ENCODE results near the gene CCSER1. TPM values are rescaled to one million over a fixed set of nuclear protein-coding genes. Genes with fewer than 3 reads are reported as not detected.
"Not testable (repeated sequence)": the region's sequence is repeated elsewhere in the genome, so short reads cannot be mapped to it uniquely, and the experiment has no call there.

The CCSER1 gene
- total RNA-seq, 2 donors from 2014 or later, result 11.8 to 12.5 TPM

- no peak for TF ChIP-seq CTCF (IDR thresholded peaks at IDR 0.05)
- no peak overlapping the region for H3K27ac ChIP-seq
- H3K9me3 ChIP-seq, result no peaks in the 10 kb centered on the region
- H3K4me3 ChIP-seq, result no peak overlapping the region
- no peak for DNase-seq (ENCODE audit: low spot score)
- no peaks in the 10 kb centered on the region for H3K36me3 ChIP-seq
- H3K4me1 ChIP-seq, result no peaks in the 10 kb centered on the region
- no peaks in the 10 kb centered on the region for H3K27me3 ChIP-seq
These were observed 697.3 kb downstream of the CCSER1 start for GRCh38 chr4:90824266-90825150.

DNA sequence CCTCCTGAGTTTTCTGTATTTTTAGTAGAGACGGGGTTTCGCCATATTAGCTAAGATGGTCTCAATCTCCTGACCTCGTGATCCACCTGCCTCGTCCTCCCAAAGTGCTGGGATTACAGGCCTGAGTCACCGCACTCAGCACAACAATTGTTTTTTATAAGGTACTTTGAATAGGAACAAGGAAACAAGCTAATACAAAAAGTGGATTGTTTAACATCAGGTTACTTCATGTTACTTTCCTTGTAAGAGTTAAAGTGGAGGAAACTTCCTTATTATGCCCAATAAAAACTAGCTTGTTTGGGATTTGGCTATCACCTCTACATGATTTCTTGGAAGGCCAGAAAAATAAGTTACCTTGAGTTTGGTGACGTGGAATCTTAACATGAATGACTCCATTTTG, 698.7 kb downstream of the CCSER1 start:
- H3K27ac ChIP-seq, result no peak overlapping the region
- H3K36me3 ChIP-seq, result no peaks in the 10 kb centered on the region
- no peaks in the 10 kb centered on the region for H3K9me3 ChIP-seq
- no peaks in the 10 kb centered on the region for H3K27me3 ChIP-seq
- DNase-seq (ENCODE audit: low spot score), result no peak
- H3K4me1 ChIP-seq, result no peaks in the 10 kb centered on the region
- H3K4me3 ChIP-seq, result no peak overlapping the region
- no peak for TF ChIP-seq CTCF (IDR thresholded peaks at IDR 0.05)

GRCh38 chr4:90833706-90834105, 706.5 kb downstream of the CCSER1 start:
- Histone ChIP-seq H3K27ac (no peak overlapping the region), H3K4me1 (no peaks in the 10 kb centered on the region), H3K27me3 (no peaks in the 10 kb centered on the region), H3K4me3 (no peak overlapping the region), H3K36me3 (no peaks in the 10 kb centered on the region), H3K9me3 (no peaks in the 10 kb centered on the region)
- no peak for TF ChIP-seq CTCF (IDR thresholded peaks at IDR 0.05)
- DNase-seq (ENCODE audit: low spot score), result no peak

DNA sequence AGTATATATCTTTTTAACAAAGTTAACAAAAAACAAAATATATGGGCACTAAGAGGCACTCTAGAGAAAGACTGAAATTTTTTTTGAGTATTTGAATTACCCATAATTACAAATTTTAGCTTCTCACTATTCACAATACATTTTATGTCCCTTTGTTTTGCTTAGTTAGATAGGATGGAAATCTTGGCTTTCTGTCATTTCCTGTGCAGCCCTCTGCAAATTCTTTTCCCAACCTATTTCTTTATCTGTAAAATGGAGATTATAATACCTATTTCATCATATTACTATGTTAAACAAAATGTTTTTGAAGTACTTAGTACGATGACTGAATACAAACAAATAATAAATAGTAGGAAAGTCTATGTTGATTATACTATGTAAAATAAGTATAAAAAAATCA, 710.0 kb downstream of the CCSER1 start:
- no peak for TF ChIP-seq CTCF (IDR thresholded peaks at IDR 0.05)

GRCh38 chr4:90838859-90839258, 711.7 kb downstream of the CCSER1 start:
- H3K4me3 ChIP-seq; DNase-seq (ENCODE audit: low spot score); H3K27me3 ChIP-seq; H3K4me1 ChIP-seq; H3K36me3 ChIP-seq; H3K9me3 ChIP-seq; H3K27ac ChIP-seq: not testable (repeated sequence)

More for the DNA sequence above, 710.0 kb downstream of the CCSER1 start:
- H3K36me3 ChIP-seq, result no peaks in the 10 kb centered on the region
- no peak overlapping the region for H3K27ac ChIP-seq
- DNase-seq (ENCODE audit: low spot score), result no peak
- H3K9me3 ChIP-seq, result no peaks in the 10 kb centered on the region
- H3K4me1 ChIP-seq, result no peaks in the 10 kb centered on the region
- no peak overlapping the region for H3K4me3 ChIP-seq
- H3K27me3 ChIP-seq, result no peaks in the 10 kb centered on the region

DNA sequence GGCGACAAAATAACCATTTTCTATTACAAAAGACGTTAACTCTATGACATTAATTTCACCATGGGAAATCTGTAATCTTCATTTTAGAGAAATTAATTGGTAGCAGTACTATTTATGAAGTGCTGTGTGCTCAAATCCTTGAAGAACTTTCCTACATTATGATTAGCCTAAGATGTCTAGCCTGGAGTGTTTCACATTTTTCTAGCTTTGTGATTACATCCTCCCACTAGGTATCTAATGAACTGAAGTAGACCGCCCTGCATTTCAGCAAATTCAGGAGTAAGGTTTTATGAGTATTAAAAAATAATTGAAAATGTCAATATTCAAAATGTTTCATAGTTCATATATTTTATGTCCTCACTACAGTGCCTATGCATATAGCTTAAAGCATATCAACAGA, 713.1 kb downstream of the CCSER1 start:
- Histone ChIP-seq H3K27me3 (no peaks in the 10 kb centered on the region), H3K4me1 (no peaks in the 10 kb centered on the region), H3K36me3 (no peaks in the 10 kb centered on the region), H3K27ac (no peak overlapping the region), H3K4me3 (no peak overlapping the region), H3K9me3 (no peaks in the 10 kb centered on the region)
- no peak for DNase-seq (ENCODE audit: low spot score)
- TF ChIP-seq CTCF (IDR thresholded peaks at IDR 0.05), result no peak
